Measurements from ENCODE around the gene ARID2.

The ARID2 gene

DNA sequence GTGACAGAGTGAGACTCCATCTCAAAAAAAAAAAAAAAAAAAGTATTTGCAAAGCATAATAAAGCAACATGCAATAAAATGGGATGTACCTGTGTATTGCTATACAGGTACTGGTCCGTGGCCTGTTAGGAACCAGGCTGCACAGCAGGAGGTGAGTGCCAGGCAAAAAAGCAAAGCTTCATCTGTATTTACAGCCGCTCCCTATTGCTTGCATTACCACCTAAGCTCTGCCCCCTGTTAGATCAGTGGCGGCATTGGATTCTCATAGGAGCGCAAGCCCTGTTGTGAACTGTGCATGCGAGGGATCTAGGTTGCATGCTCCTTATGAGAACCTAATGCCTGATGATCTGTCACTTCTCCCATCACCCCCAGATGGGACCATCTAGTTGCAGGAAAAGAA, 147.6 kb downstream of the ARID2 start:
- Histone ChIP-seq H3K9me3 (ENCODE audit: control insufficient read depth, insufficient read depth, low read depth, low read length) (no peaks in the 10 kb centered on the region), H3K36me3 (ENCODE audit: control insufficient read depth in 2 of 2, insufficient read depth in 1 of 2, low read length in 2 of 2) (peaks cover 4 to 48% of the 10 kb centered on the region in 2 experiments), H3K4me1 (ENCODE audit: control insufficient read depth, insufficient read depth, low read length) (peaks cover 11% of the 10 kb centered on the region), H3K27ac (ENCODE audit: extremely low read depth, low read depth, low read length) (no peak overlapping the region), H3K4me3 (ENCODE audit: low read depth, low read length) (no peak overlapping the region)
- ChIA-PET CTCF (no interaction called here), POLR2A (no interaction called here)
- TF ChIP-seq ZNF10 (tag by site-specific recombination; IDR thresholded peaks at IDR 0.05): no peak
- TF ChIP-seq, protein P1, sequence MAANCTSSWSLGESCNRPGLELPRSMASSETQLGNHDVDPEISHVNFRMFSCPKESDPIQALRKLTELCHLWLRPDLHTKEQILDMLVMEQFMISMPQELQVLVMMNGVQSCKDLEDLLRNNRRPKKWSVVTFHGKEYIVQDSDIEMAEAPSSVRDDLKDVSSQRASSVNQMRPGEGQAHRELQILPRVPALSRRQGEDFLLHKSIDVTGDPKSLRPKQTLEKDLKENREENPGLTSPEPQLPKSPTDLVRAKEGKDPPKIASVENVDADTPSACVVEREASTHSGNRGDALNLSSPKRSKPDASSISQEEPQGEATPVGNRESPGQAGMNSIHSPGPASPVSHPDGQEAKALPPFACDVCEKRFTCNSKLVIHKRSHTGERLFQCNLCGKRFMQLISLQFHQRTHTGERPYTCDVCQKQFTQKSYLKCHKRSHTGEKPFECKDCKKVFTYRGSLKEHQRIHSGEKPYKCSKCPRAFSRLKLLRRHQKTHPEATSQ (tag by site-specific recombination; IDR thresholded peaks at IDR 0.05): no peak
- TF ChIP-seq ZNF433 (tag by site-specific recombination; IDR thresholded peaks at IDR 0.05; ENCODE audit: low read depth): no peak
- no peak for TF ChIP-seq MYNN (tag by site-specific recombination; IDR thresholded peaks at IDR 0.05; ENCODE audit: borderline replicate concordance)
- no peak for TF ChIP-seq OSR2 (tag by site-specific recombination; IDR thresholded peaks at IDR 0.05)
- TF ChIP-seq ZNF610 (tag by site-specific recombination; IDR thresholded peaks at IDR 0.05; ENCODE audit: borderline replicate concordance): peak; percentile 100
- no peak for TF ChIP-seq ZNF335 (tag by site-specific recombination; conservative IDR thresholded peaks at IDR 0.05)
- no peak for TF ChIP-seq YY2 (tag by site-specific recombination; IDR thresholded peaks at IDR 0.05)

- Histone ChIP-seq H3K36me3 (ENCODE audit: control insufficient read depth in 2 of 2, insufficient read depth in 1 of 2, low read length in 2 of 2) (peaks cover 4 to 34% of the 10 kb centered on the region in 2 experiments), H3K27ac (ENCODE audit: extremely low read depth, low read depth, low read length) (0 out of 2 replicates have a peak overlapping the region, but pooled peaks have one; percentile 32), H3K4me1 (ENCODE audit: control insufficient read depth, insufficient read depth, low read length) (peaks cover 11% of the 10 kb centered on the region), H3K4me3 (ENCODE audit: low read depth, low read length) (no peak overlapping the region), H3K9me3 (ENCODE audit: control insufficient read depth, insufficient read depth, low read depth, low read length) (no peaks in the 10 kb centered on the region)
- POLR2A ChIA-PET: no interaction called here
- TF ChIP-seq ZNF19 (tag by site-specific recombination; IDR thresholded peaks at IDR 0.05; ENCODE audit: low read depth): no peak
- TF ChIP-seq FEZF1 (tag by site-specific recombination; IDR thresholded peaks at IDR 0.05): peak; percentile 62
- TF ChIP-seq KLF1 (tag by site-specific recombination; IDR thresholded peaks at IDR 0.05): peak; percentile 22; the same call in 1 of the 2 replicates
- peak; percentile 76 for TF ChIP-seq SCRT2 (tag by site-specific recombination; IDR thresholded peaks at IDR 0.05)
- TF ChIP-seq EGR2 (tag by site-specific recombination; IDR thresholded peaks at IDR 0.05; ENCODE audit: low read depth): peak; percentile 68; the same call in 1 of the 2 replicates
- TF ChIP-seq, protein P2, sequence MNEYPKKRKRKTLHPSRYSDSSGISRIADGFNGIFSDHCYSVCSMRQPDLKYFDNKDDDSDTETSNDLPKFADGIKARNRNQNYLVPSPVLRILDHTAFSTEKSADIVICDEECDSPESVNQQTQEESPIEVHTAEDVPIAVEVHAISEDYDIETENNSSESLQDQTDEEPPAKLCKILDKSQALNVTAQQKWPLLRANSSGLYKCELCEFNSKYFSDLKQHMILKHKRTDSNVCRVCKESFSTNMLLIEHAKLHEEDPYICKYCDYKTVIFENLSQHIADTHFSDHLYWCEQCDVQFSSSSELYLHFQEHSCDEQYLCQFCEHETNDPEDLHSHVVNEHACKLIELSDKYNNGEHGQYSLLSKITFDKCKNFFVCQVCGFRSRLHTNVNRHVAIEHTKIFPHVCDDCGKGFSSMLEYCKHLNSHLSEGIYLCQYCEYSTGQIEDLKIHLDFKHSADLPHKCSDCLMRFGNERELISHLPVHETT (tag by site-specific recombination; IDR thresholded peaks at IDR 0.05): no peak
- peak; percentile 68 for TF ChIP-seq ZFHX2 (tag by site-specific recombination; conservative IDR thresholded peaks at IDR 0.05)
- no peak for TF ChIP-seq TRIM28 (IDR thresholded peaks at IDR 0.05; ENCODE audit: borderline replicate concordance, low read length)
- TF ChIP-seq ZSCAN16 (tag by site-specific recombination; IDR thresholded peaks at IDR 0.05): no peak
- peak; percentile 58; the same call in 1 of the 2 replicates for TF ChIP-seq ZBTB49 (tag by site-specific recombination; IDR thresholded peaks at IDR 0.05; ENCODE audit: low read depth)
- no peak for TF ChIP-seq ZNF658 (tag by site-specific recombination; IDR thresholded peaks at IDR 0.05)
- TF ChIP-seq, protein P3, sequence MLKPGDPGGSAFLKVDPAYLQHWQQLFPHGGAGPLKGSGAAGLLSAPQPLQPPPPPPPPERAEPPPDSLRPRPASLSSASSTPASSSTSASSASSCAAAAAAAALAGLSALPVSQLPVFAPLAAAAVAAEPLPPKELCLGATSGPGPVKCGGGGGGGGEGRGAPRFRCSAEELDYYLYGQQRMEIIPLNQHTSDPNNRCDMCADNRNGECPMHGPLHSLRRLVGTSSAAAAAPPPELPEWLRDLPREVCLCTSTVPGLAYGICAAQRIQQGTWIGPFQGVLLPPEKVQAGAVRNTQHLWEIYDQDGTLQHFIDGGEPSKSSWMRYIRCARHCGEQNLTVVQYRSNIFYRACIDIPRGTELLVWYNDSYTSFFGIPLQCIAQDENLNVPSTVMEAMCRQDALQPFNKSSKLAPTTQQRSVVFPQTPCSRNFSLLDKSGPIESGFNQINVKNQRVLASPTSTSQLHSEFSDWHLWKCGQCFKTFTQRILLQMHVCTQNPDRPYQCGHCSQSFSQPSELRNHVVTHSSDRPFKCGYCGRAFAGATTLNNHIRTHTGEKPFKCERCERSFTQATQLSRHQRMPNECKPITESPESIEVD (tag by site-specific recombination; IDR thresholded peaks at IDR 0.05): peak; percentile 53
- TF ChIP-seq ZNF600 (tag by site-specific recombination; IDR thresholded peaks at IDR 0.05): no peak
- CTCF ChIA-PET: no interaction called here
Measured at GRCh38 chr12:45878630-45879255, 149.2 kb downstream of the ARID2 start.

Data from HEK293 (cell line).